ENCODE data around the gene DHX29. TPM values are rescaled to one million over a fixed set of nuclear protein-coding genes. Genes with fewer than 3 reads are reported as not detected.

DHX29 gene
- total RNA-seq, 1 donor from 2014 or later, result 22.2 TPM

DNA sequence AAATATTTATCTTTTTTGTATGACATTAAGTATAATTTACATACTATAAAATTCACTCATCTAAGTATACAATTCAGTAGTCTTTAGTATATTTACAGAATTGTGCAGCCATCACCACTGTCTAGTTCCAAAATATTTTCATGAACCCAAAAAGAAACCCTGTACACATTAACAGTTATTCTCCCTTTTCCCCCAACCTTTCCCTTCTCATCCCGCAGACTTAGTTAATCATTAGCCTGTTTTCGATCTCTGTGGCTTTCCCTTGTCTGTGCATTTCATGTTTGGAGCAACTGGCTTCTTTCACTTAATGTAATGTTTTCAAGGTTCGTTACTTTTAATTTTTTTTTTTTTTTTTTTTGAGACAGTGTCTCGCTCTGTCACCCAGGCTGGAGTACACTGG is 37.8 kb upstream of the DHX29 start:
- DNase-seq, result no peak
- H3K27me3 ChIP-seq (ENCODE audit: low read depth), result no peaks in the 10 kb centered on the region
- H3K36me3 ChIP-seq, result peaks cover 84% of the 10 kb centered on the region
- TF ChIP-seq, protein P1, sequence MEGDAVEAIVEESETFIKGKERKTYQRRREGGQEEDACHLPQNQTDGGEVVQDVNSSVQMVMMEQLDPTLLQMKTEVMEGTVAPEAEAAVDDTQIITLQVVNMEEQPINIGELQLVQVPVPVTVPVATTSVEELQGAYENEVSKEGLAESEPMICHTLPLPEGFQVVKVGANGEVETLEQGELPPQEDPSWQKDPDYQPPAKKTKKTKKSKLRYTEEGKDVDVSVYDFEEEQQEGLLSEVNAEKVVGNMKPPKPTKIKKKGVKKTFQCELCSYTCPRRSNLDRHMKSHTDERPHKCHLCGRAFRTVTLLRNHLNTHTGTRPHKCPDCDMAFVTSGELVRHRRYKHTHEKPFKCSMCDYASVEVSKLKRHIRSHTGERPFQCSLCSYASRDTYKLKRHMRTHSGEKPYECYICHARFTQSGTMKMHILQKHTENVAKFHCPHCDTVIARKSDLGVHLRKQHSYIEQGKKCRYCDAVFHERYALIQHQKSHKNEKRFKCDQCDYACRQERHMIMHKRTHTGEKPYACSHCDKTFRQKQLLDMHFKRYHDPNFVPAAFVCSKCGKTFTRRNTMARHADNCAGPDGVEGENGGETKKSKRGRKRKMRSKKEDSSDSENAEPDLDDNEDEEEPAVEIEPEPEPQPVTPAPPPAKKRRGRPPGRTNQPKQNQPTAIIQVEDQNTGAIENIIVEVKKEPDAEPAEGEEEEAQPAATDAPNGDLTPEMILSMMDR (IDR thresholded peaks at IDR 0.05), result no peak
- no peak overlapping the region for H3K27ac ChIP-seq
- no peak overlapping the region for H3K4me3 ChIP-seq
- ATAC-seq, result no peak
- no peaks in the 10 kb centered on the region for H3K9me3 ChIP-seq
- intact Hi-C loops (cut with DNase I), result no loop called here
- H3K4me1 ChIP-seq, result no peaks in the 10 kb centered on the region

DNA sequence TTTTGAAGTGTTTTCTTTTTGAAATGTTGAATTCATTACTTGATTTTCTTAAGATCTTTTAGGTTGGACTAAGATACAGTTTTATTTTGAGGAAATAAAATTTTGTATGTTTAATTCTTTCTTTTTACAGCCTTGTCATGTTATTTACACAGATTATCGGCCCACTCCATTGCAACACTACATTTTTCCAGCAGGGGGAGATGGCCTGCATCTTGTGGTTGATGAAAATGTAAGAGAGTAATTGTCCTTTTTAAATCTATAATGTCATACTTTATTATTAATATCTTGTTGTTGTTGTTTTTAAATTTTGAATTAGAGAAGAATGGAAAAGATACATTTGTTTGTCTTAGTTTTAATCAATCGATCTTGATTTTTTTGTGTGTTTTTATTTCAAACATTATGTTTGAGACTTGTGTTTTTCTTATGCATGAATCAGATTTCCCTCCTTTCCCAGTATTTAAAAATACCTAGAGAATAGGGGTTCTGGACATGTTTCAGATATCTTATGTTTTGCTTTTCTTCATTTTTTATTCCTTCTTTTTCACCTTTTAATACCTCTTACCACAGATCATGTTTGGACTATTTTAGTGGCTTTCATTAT is 37.0 kb upstream of the DHX29 start:
- Histone ChIP-seq H3K36me3 (peaks cover 84% of the 10 kb centered on the region), H3K27me3 (ENCODE audit: low read depth) (no peaks in the 10 kb centered on the region), H3K4me3 (no peak overlapping the region), H3K9me3 (no peaks in the 10 kb centered on the region), H3K27ac (no peak overlapping the region), H3K4me1 (no peaks in the 10 kb centered on the region)
- intact Hi-C loops (cut with DNase I), result no loop called here
- DNase-seq (no peak), ATAC-seq (no peak)
- TF ChIP-seq, protein P1 (IDR thresholded peaks at IDR 0.05), result peak; percentile 87

DNA sequence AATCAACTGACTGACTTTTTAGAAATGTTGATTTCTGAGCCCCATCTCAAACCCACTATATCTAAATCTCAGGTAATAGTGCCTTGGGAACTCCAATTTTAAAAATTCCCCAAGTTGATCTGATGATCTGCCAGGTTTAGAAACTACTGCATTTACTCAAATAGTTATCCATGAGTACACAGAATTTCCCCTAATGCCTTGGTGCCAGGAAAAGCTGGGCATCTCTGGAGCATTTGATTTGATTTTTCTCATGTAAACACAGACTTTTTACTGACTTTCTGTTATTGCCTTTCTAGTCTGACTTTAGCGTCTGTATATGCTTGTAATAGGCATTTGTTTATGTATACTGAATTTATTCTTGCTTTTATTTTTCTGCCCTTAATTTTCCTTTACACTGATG is 36.1 kb upstream of the DHX29 start:
- Histone ChIP-seq H3K9me3 (no peaks in the 10 kb centered on the region), H3K27ac (no peak overlapping the region), H3K4me1 (no peaks in the 10 kb centered on the region), H3K36me3 (peaks cover 77% of the 10 kb centered on the region), H3K27me3 (ENCODE audit: low read depth) (no peaks in the 10 kb centered on the region), H3K4me3 (no peak overlapping the region)
- no peak for ATAC-seq
- TF ChIP-seq, protein P1 (IDR thresholded peaks at IDR 0.05), result no peak
- DNase-seq, result no peak
- intact Hi-C loops (cut with DNase I), result no loop called here

DNA sequence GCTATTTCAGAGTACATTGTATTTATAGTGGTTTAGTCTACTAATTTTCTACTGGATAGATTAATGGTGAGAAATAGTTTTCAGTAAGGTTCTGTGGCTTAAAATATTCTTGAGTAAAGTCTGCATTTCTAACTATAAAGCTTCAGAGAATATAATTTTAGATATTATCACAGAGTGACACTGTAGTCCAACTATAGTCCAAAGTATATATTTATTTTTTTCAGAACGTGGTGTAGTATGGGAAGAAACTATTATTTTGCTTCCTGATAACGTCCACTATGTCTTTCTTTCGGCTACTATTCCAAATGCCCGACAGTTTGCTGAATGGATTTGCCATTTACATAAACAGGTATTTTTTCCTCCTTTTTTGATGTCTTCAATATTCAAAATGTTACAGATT is 35.6 kb upstream of the DHX29 start:
- peaks cover 72% of the 10 kb centered on the region for H3K36me3 ChIP-seq

DNA sequence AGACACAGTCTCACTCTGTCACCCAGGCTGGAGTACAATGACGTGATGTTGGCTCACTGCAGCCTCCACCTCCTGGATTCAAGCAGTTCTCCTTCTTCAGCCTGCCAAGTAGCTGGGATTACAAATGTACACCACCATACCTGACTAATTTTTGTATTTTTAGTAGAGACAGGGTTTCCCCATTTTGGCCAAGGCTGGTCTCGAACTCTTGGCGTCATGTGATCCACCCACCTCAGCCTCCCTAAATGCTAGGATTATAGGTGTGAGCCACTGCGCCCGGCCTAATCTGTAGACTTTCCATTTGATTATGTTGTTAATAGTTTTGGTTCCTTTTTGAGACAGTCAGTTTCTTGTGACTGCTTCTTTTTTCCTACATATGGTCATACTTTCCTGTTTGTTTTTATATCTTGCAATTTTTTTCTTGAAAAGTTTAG is 31.3 kb upstream of the DHX29 start:
- ATAC-seq (no peak), DNase-seq (no peak)
- Histone ChIP-seq H3K9me3 (no peaks in the 10 kb centered on the region), H3K27me3 (ENCODE audit: low read depth) (no peaks in the 10 kb centered on the region), H3K4me1 (no peaks in the 10 kb centered on the region), H3K27ac (no peak overlapping the region), H3K4me3 (no peak overlapping the region), H3K36me3 (peaks cover 43% of the 10 kb centered on the region)
- intact Hi-C loops (cut with DNase I), result no loop called here
- TF ChIP-seq, protein P1 (IDR thresholded peaks at IDR 0.05), result no peak

More for the DNA sequence above, 35.6 kb upstream of the DHX29 start:
- H3K9me3 ChIP-seq, result no peaks in the 10 kb centered on the region
- DNase-seq (no peak), ATAC-seq (no peak)
- TF ChIP-seq, protein P1 (IDR thresholded peaks at IDR 0.05), result no peak
- H3K27ac ChIP-seq, result no peak overlapping the region
- no peak overlapping the region for H3K4me3 ChIP-seq
- no peaks in the 10 kb centered on the region for H3K27me3 ChIP-seq (ENCODE audit: low read depth)
- intact Hi-C loops (cut with DNase I), result no loop called here
- H3K4me1 ChIP-seq, result no peaks in the 10 kb centered on the region

All from lower lobe of right lung (tissue), 2 donors.